ENCODE measurements around the gene PLXNA2. TPM values are rescaled to one million over a fixed set of nuclear protein-coding genes. Genes with fewer than 3 reads are reported as not detected.

The PLXNA2 gene
- total RNA-seq, 1 experiment from 2014 or later: 0.89 TPM

GRCh38 chr1:208112401-208112800 lies 131.8 kb downstream of the PLXNA2 start:
- Histone ChIP-seq H3K4me2 (ENCODE audit: low read length) (no peak overlapping the region), H4K20me1 (ENCODE audit: insufficient read depth) (no peaks in the 10 kb centered on the region), H3K9ac (ENCODE audit: low read length) (no peak overlapping the region), H3K4me1 (ENCODE audit: control insufficient read depth in 1 of 2, insufficient read depth in 2 of 2, low read length in 2 of 2) (peaks cover 0 to 11% of the 10 kb centered on the region in 2 experiments; a peak in 2 of 4 replicates), H3K27me3 (ENCODE audit: insufficient read depth, low read length) (peaks cover 6% of the 10 kb centered on the region), H3K79me2 (ENCODE audit: insufficient read depth, low read length) (no peaks in the 10 kb centered on the region), H3K36me3 (ENCODE audit: control insufficient read depth in 1 of 2, insufficient read depth in 2 of 2, low read length in 2 of 2) (no peaks in the 10 kb centered on the region), H3K9me2 (ENCODE audit: insufficient read depth) (no peaks in the 10 kb centered on the region), H3K27ac (ENCODE audit: low read depth, low read length) (no peak overlapping the region), H2AFZ (ENCODE audit: low read depth, low read length, poor library complexity, severe bottlenecking) (no peak overlapping the region), H3K9me3 (ENCODE audit: control insufficient read depth in 1 of 2, insufficient read depth in 1 of 2, low read depth in 1 of 2, low read length in 2 of 2) (no peaks in the 10 kb centered on the region), H3K4me3 (replicated peaks in 1 of 2; ENCODE audit: low read depth in 1 of 2, low read length in 2 of 2) (no peak overlapping the region)
- ChIA-PET POLR2A (no interaction called here), CTCF (interaction anchor here (2.2 kb wide), 1 partner anchor 20 kb away, joined by 9 read pairs; no protein-coding TSS in a partner anchor), RAD21 (ENCODE audit: low non-redundant PET in 1 of 2, low total read pairs in 2 of 2, uncharacterized antibody in 2 of 2, unreplicated experiment in 2 of 2) (no interaction called here)
- BruUV-seq (replicated peaks): no TSS peak
- TF ChIP-seq TCF7L2 (IDR thresholded peaks at IDR 0.05; ENCODE audit: borderline replicate concordance, extremely low read depth, insufficient read depth, insufficient read length) (no peak), EZH2 (IDR thresholded peaks at IDR 0.05) (no peak), FOSL1 (IDR thresholded peaks at IDR 0.05; ENCODE audit: low read depth) (no peak), ZFX (IDR thresholded peaks at IDR 0.05) (no peak), EGR1 (IDR thresholded peaks at IDR 0.05; ENCODE audit: low read depth) (no peak), YY1 (IDR thresholded peaks at IDR 0.05; ENCODE audit: extremely low read depth, insufficient replicate concordance, low read depth, low read length) (no peak), SP1 (IDR thresholded peaks at IDR 0.05; ENCODE audit: low read depth) (no peak), SIN3A (IDR thresholded peaks at IDR 0.05; ENCODE audit: low read depth) (no peak), ZBTB33 (IDR thresholded peaks at IDR 0.05; ENCODE audit: extremely low read depth, insufficient replicate concordance, low read length) (no peak), CTCF (IDR thresholded peaks at IDR 0.05 in 2 of 3, conservative IDR thresholded peaks at IDR 0.05 in 1 of 3; ENCODE audit: borderline replicate concordance in 1 of 3, insufficient read depth in 1 of 3, low read depth in 2 of 3, low read length in 2 of 3) (no peak), ELF1 (IDR thresholded peaks at IDR 0.05; ENCODE audit: borderline replicate concordance, low read depth) (no peak), CEBPB (IDR thresholded peaks at IDR 0.05; ENCODE audit: low read depth) (no peak)
- ATAC-seq (no peak), DNase-seq (ENCODE audit: low read depth, low spot score) (no peak)
- intact Hi-C loops (cut with micrococcal nuclease): no loop called here

Measured in HCT116 (cell line).